ENCODE measurements around the gene CCDC7. TPM values are rescaled to one million over a fixed set of nuclear protein-coding genes. Genes with fewer than 3 reads are reported as not detected.

Gene CCDC7
- total and polyA plus RNA-seq, 2 experiments from 2014 or later: 0.83 to 1.6 TPM

GRCh38 chr10:32511599-32511998 is 65.7 kb downstream of the CCDC7 start:
- Histone ChIP-seq H3F3A (replicated peaks; ENCODE audit: low read depth) (no peaks in the 10 kb centered on the region), H3K27me3 (ENCODE audit: insufficient read depth) (no peaks in the 10 kb centered on the region), H3K4me3 (no peak overlapping the region), H3K4me1 (ENCODE audit: insufficient read depth) (no peaks in the 10 kb centered on the region), H3K79me2 (replicated peaks; ENCODE audit: insufficient read depth) (no peaks in the 10 kb centered on the region), H3K36me3 (ENCODE audit: insufficient read depth) (no peaks in the 10 kb centered on the region), H2AFZ (no peak overlapping the region), H4K20me1 (replicated peaks; ENCODE audit: insufficient read depth) (no peaks in the 10 kb centered on the region), H3K9me2 (ENCODE audit: insufficient read depth) (no peaks in the 10 kb centered on the region), H3K27ac (ENCODE audit: low read depth) (no peak overlapping the region), H3K4me2 (no peak overlapping the region)
- Mint-ChIP-seq H3K27me3 (ENCODE audit: insufficient read depth, low read depth, poor library complexity) (no peaks in the 10 kb centered on the region), H3K4me1 (no peaks in the 10 kb centered on the region), H3K36me3 (ENCODE audit: low read depth) (peaks cover 10% of the 10 kb centered on the region), H3K9me3 (peaks cover 15% of the 10 kb centered on the region), H3K4me3 (no peak overlapping the region), H3K27ac (no peak overlapping the region)
- DNase-seq (ENCODE audit: low spot score) (no peak), ATAC-seq (no peak)
- TF ChIP-seq REST (IDR thresholded peaks at IDR 0.05; ENCODE audit: unreplicated experiment): no peak
- TF ChIP-seq ZNF331 (CRISPR knock-in tag; IDR thresholded peaks at IDR 0.05; ENCODE audit: low read depth): no peak
- no peak for TF ChIP-seq EZH2phosphoT487 (IDR thresholded peaks at IDR 0.05; ENCODE audit: unreplicated experiment)
- no peak for TF ChIP-seq NANOG (IDR thresholded peaks at IDR 0.05; ENCODE audit: borderline replicate concordance)
- TF ChIP-seq JUNB (IDR thresholded peaks at IDR 0.05; ENCODE audit: unreplicated experiment): no peak

- Histone ChIP-seq H3F3A (replicated peaks; ENCODE audit: low read depth) (no peaks in the 10 kb centered on the region), H3K4me2 (no peak overlapping the region), H4K20me1 (replicated peaks; ENCODE audit: insufficient read depth) (no peaks in the 10 kb centered on the region), H3K79me2 (replicated peaks; ENCODE audit: insufficient read depth) (no peaks in the 10 kb centered on the region), H3K4me1 (ENCODE audit: insufficient read depth) (no peaks in the 10 kb centered on the region), H3K9me2 (ENCODE audit: insufficient read depth) (no peaks in the 10 kb centered on the region), H3K4me3 (no peak overlapping the region), H3K27me3 (ENCODE audit: insufficient read depth) (no peaks in the 10 kb centered on the region), H3K36me3 (ENCODE audit: insufficient read depth) (no peaks in the 10 kb centered on the region), H2AFZ (no peak overlapping the region), H3K27ac (ENCODE audit: low read depth) (no peak overlapping the region)
- no peaks in the 10 kb centered on the region for H3K4me1 Mint-ChIP-seq
- ATAC-seq: no peak
- H3K9me3 Mint-ChIP-seq: peaks cover 19% of the 10 kb centered on the region
- peaks cover 2% of the 10 kb centered on the region for H3K27me3 Mint-ChIP-seq (ENCODE audit: insufficient read depth, low read depth, poor library complexity)
- no peak overlapping the region for H3K4me3 Mint-ChIP-seq
- no peak for DNase-seq (ENCODE audit: low spot score)
- no peak overlapping the region for H3K27ac Mint-ChIP-seq
- H3K36me3 Mint-ChIP-seq (ENCODE audit: low read depth): peaks cover 4% of the 10 kb centered on the region; the same call in 1 of the 3 replicates
- TF ChIP-seq EZH2 (IDR thresholded peaks at IDR 0.05; ENCODE audit: low read depth, unreplicated experiment) (no peak), CTCF (conservative IDR thresholded peaks at IDR 0.05; ENCODE audit: low read depth in 2 of 2) (no peak), REST (IDR thresholded peaks at IDR 0.05; ENCODE audit: unreplicated experiment) (no peak), ETS1 (IDR thresholded peaks at IDR 0.05) (no peak)
Observed at GRCh38 chr10:32516567-32517495, 70.9 kb downstream of the CCDC7 start.

Data from GM23338 (cell line).